ENCODE measurements around the gene TNXB.
"Not testable (repeated sequence)": the region's sequence is repeated elsewhere in the genome, so short reads cannot be mapped to it uniquely, and the experiment has no call there.

The TNXB gene

DNA sequence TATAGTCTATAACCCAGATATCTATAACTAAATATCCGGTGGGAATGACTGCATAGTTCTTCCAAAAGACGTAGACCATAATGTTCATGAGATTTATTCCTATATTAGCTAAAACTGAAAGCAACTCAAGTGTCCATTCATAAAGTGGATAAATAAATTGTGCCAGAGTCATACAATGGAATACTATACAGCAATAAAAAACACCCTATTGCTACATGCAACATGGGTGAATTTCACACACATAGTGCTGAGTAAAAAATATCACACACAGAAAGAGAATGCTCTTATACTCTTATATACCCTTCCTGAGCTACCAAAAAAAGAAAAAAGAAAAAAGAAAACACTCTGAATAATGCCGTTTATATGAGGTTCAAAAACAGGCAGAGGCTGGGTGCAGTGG lies 6.9 kb downstream of the TNXB start:
- Histone ChIP-seq H3K4me2 (ENCODE audit: insufficient read depth, low read length, poor library complexity, severe bottlenecking) (no peak overlapping the region), H3K4ac (ENCODE audit: low read length) (no peak overlapping the region), H3K9ac (ENCODE audit: low read depth, low read length, poor library complexity) (no peak overlapping the region), H3K14ac (ENCODE audit: low read length) (no peak overlapping the region), H3K4me1 (ENCODE audit: control insufficient read depth in 2 of 2, insufficient read depth in 1 of 2, low read depth in 1 of 2, low read length in 2 of 2) (no peaks in the 10 kb centered on the region), H2AK5ac (ENCODE audit: low read depth, low read length) (no peak overlapping the region), H4K8ac (ENCODE audit: low read depth, low read length) (no peak overlapping the region), H3K18ac (ENCODE audit: low read length) (no peak overlapping the region), H2BK15ac (ENCODE audit: low read length) (no peak overlapping the region), H2BK5ac (ENCODE audit: low read length) (no peak overlapping the region), H2BK120ac (ENCODE audit: low read depth, low read length) (no peak overlapping the region), H3K9me3 (replicated peaks in 1 of 2; ENCODE audit: control insufficient read depth in 2 of 2, insufficient read depth in 1 of 2, low read depth in 1 of 2, low read length in 2 of 2) (no peaks in the 10 kb centered on the region), H3K4me3 (ENCODE audit: low read length in 2 of 2) (no peak overlapping the region), H2BK12ac (ENCODE audit: low read length) (no peak overlapping the region), H4K91ac (ENCODE audit: low read depth, low read length, poor library complexity) (no peak overlapping the region), H2AFZ (ENCODE audit: low read length) (no peak overlapping the region), H3K79me1 (ENCODE audit: low read depth, low read length) (peaks cover 2% of the 10 kb centered on the region), H3K23ac (ENCODE audit: low read depth, low read length, poor library complexity) (no peak overlapping the region), H3K36me3 (replicated peaks in 1 of 2; ENCODE audit: control insufficient read depth in 2 of 2, insufficient read depth in 2 of 2, low read length in 2 of 2) (peaks cover 0 to 3% of the 10 kb centered on the region in 2 donors), H3K27ac (replicated peaks; ENCODE audit: low read length) (no peak overlapping the region), H3K27me3 (ENCODE audit: control insufficient read depth in 3 of 3, insufficient read depth in 3 of 3, low read depth in 1 of 3, low read length in 3 of 3) (peaks cover 0 to 24% (median 3%) of the 10 kb centered on the region in 3 experiments)
- WGBS, 2 donors (ENCODE audit: extremely low coverage in 2 of 2, insufficient read length in 2 of 2, insufficient replicate concordance in 1 of 2): no CpG with 5 or more reads among the region's 3 CpGs
- no peak for DNase-seq (ENCODE audit: low spot score)

DNA sequence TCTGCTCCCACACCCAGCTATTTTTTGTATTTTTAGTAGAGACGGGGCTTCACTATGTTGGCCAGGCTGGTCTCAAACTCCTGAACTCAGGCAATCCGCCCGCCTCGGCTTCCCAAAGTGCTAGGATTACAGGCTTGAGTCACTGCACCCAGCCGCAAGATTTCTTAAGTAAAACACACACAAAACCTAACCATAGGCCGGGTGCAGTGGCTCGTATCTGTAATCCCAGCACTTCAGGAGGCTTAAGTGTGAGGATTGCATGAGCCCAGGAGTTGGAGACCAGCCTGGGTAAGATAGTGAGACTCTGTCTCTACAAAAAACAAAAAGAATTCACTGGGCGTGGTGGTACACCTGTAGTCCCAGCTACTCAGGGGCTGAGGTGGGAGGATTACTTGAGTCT lies 8.9 kb downstream of the TNXB start:
- not testable (repeated sequence) for H3K14ac ChIP-seq (ENCODE audit: low read length); H2BK12ac ChIP-seq (ENCODE audit: low read length); H3K4ac ChIP-seq (ENCODE audit: low read length); H4K8ac ChIP-seq (ENCODE audit: low read depth, low read length); H2BK120ac ChIP-seq (ENCODE audit: low read depth, low read length); H2BK15ac ChIP-seq (ENCODE audit: low read length); H3K79me1 ChIP-seq (ENCODE audit: low read depth, low read length); H2BK5ac ChIP-seq (ENCODE audit: low read length); H3K4me3 ChIP-seq (ENCODE audit: low read length in 2 of 2); H3K9me3 ChIP-seq (replicated peaks in 1 of 2; ENCODE audit: control insufficient read depth in 2 of 2, insufficient read depth in 1 of 2, low read depth in 1 of 2, low read length in 2 of 2); H3K36me3 ChIP-seq (replicated peaks in 1 of 2; ENCODE audit: control insufficient read depth in 2 of 2, insufficient read depth in 2 of 2, low read length in 2 of 2); H3K27ac ChIP-seq (replicated peaks; ENCODE audit: low read length); DNase-seq (ENCODE audit: low spot score); H3K9ac ChIP-seq (ENCODE audit: low read depth, low read length, poor library complexity); H4K91ac ChIP-seq (ENCODE audit: low read depth, low read length, poor library complexity); H3K18ac ChIP-seq (ENCODE audit: low read length); H2AK5ac ChIP-seq (ENCODE audit: low read depth, low read length); H3K4me2 ChIP-seq (ENCODE audit: insufficient read depth, low read length, poor library complexity, severe bottlenecking); H3K4me1 ChIP-seq (ENCODE audit: control insufficient read depth in 2 of 2, insufficient read depth in 1 of 2, low read depth in 1 of 2, low read length in 2 of 2); H2AFZ ChIP-seq (ENCODE audit: low read length); H3K23ac ChIP-seq (ENCODE audit: low read depth, low read length, poor library complexity)
- no CpG with 5 or more reads among the region's 8 CpGs for WGBS, 2 donors (ENCODE audit: extremely low coverage in 2 of 2, insufficient read length in 2 of 2, insufficient replicate concordance in 1 of 2)
- H3K27me3 ChIP-seq (ENCODE audit: control insufficient read depth in 3 of 3, insufficient read depth in 3 of 3, low read depth in 1 of 3, low read length in 3 of 3): peaks cover 0 to 21% (median 0%) of the 10 kb centered on the region in 3 experiments

DNA sequence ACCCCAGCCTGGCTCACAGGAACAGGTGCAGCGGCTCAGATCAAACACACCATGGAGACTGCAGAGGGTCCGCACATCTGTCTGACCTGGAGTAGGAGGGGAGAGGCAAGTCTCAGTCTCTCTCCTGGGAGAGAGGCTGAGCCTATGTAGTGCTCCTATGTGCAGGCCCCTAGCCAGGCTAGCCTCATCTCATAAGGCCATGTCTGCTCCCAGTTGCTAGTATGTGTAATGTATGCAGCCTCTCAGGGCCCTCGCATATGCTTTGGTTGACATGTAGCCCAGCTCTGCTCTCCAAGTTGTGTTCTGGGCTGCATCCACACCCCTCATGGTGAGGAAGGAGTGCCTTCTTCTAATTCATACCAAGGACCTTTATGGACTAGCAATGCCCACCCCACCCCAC lies 11.8 kb downstream of the TNXB start:
- no peak overlapping the region for H4K8ac ChIP-seq (ENCODE audit: low read depth, low read length)

DNA sequence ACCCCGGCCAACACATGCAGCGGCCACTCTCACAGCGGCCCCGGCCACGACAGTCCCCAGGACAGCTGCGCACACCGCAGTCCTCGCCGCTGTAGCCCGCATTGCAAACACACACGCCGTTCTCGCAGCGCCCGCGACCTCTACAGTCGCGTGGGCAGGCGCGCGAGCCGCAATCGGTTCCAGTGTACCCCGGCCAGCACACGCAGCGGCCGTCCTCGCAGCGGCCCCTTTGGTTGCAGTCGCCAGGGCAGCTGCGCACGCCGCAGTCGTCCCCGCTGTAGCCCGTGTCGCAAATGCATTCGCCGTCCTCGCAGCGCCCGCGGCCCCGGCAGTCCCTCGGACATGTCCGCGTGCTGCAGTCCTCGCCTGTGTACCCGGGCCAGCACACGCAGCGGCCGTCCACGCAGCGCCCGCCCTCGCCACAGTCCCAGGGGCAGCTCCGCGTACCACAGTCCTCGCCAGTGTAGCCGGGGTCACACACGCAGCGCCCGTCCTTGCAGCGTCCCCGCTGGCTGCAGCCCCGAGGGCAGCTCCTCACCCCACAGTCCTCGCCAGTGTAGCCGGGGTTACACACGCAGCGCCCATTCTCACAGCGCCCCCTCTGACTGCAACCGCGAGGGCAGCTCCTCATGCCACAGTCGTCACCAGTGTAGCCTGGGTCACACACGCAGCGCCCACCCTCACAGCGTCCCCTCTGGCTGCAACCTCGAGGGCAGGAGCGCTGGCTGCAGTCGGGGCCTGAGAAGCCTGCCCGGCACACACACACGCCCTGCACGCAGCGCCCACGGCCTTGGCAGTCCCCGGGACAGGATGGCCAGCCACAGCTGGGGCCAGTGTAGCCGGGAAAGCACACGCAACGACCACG lies 12.5 kb downstream of the TNXB start:
- H2AK5ac ChIP-seq (ENCODE audit: low read depth, low read length): peak overlapping the region; percentile 81
- H3K36me3 ChIP-seq (replicated peaks in 1 of 2; ENCODE audit: control insufficient read depth in 2 of 2, insufficient read depth in 2 of 2, low read length in 2 of 2): no peaks in the 10 kb centered on the region
- peak overlapping the region; percentile 37 for H3K4ac ChIP-seq (ENCODE audit: low read length)
- H3K9ac ChIP-seq (ENCODE audit: low read depth, low read length, poor library complexity): peak overlapping the region; percentile 21
- no peak overlapping the region for H2BK120ac ChIP-seq (ENCODE audit: low read depth, low read length)
- no CpG with 5 or more reads among the region's 90 CpGs for WGBS, 2 donors (ENCODE audit: extremely low coverage in 2 of 2, insufficient read length in 2 of 2, insufficient replicate concordance in 1 of 2)
- no peaks in the 10 kb centered on the region for H3K4me1 ChIP-seq (ENCODE audit: control insufficient read depth in 2 of 2, insufficient read depth in 1 of 2, low read depth in 1 of 2, low read length in 2 of 2)
- H3K4me3 ChIP-seq (ENCODE audit: low read length in 2 of 2): peak overlapping the region in 1 of 2 donors; percentile 31
- peaks cover 0 to 31% (median 0%) of the 10 kb centered on the region in 3 experiments for H3K27me3 ChIP-seq (ENCODE audit: control insufficient read depth in 3 of 3, insufficient read depth in 3 of 3, low read depth in 1 of 3, low read length in 3 of 3)
- H3K4me2 ChIP-seq (ENCODE audit: insufficient read depth, low read length, poor library complexity, severe bottlenecking): peak overlapping the region; percentile 18
- H2BK12ac ChIP-seq (ENCODE audit: low read length): peak overlapping the region; percentile 73
- peak overlapping the region; percentile 84 for H3K14ac ChIP-seq (ENCODE audit: low read length)
- H4K8ac ChIP-seq (ENCODE audit: low read depth, low read length): no peak overlapping the region
- peak overlapping the region; percentile 87 for H3K18ac ChIP-seq (ENCODE audit: low read length)
- H3K23ac ChIP-seq (ENCODE audit: low read depth, low read length, poor library complexity): peak overlapping the region; percentile 68
- H2AFZ ChIP-seq (ENCODE audit: low read length): no peak overlapping the region
- H2BK15ac ChIP-seq (ENCODE audit: low read length): peak overlapping the region; percentile 49
- peak overlapping the region; percentile 5 for H2BK5ac ChIP-seq (ENCODE audit: low read length)
- no peak for DNase-seq (ENCODE audit: low spot score)
- H3K9me3 ChIP-seq (replicated peaks in 1 of 2; ENCODE audit: control insufficient read depth in 2 of 2, insufficient read depth in 1 of 2, low read depth in 1 of 2, low read length in 2 of 2): no peaks in the 10 kb centered on the region
- peak overlapping the region; percentile 72 for H4K91ac ChIP-seq (ENCODE audit: low read depth, low read length, poor library complexity)
- H3K79me1 ChIP-seq (ENCODE audit: low read depth, low read length): peaks cover 2% of the 10 kb centered on the region
- no peak overlapping the region for H3K27ac ChIP-seq (replicated peaks; ENCODE audit: low read length)

More for the DNA sequence above, 11.8 kb downstream of the TNXB start:
- Histone ChIP-seq H2BK5ac (ENCODE audit: low read length) (peak overlapping the region; percentile 5), H3K36me3 (replicated peaks in 1 of 2; ENCODE audit: control insufficient read depth in 2 of 2, insufficient read depth in 2 of 2, low read length in 2 of 2) (no peaks in the 10 kb centered on the region), H2AK5ac (ENCODE audit: low read depth, low read length) (peak overlapping the region; percentile 70), H3K4ac (ENCODE audit: low read length) (no peak overlapping the region), H3K4me2 (ENCODE audit: insufficient read depth, low read length, poor library complexity, severe bottlenecking) (no peak overlapping the region), H2BK120ac (ENCODE audit: low read depth, low read length) (no peak overlapping the region), H3K79me1 (ENCODE audit: low read depth, low read length) (peaks cover 2% of the 10 kb centered on the region), H3K9ac (ENCODE audit: low read depth, low read length, poor library complexity) (no peak overlapping the region), H2BK12ac (ENCODE audit: low read length) (no peak overlapping the region), H3K27me3 (ENCODE audit: control insufficient read depth in 3 of 3, insufficient read depth in 3 of 3, low read depth in 1 of 3, low read length in 3 of 3) (peaks cover 0 to 28% (median 0%) of the 10 kb centered on the region in 3 experiments), H2AFZ (ENCODE audit: low read length) (no peak overlapping the region), H3K27ac (replicated peaks; ENCODE audit: low read length) (no peak overlapping the region), H3K4me3 (ENCODE audit: low read length in 2 of 2) (no peak overlapping the region), H3K14ac (ENCODE audit: low read length) (no peak overlapping the region), H4K91ac (ENCODE audit: low read depth, low read length, poor library complexity) (no peak overlapping the region), H3K4me1 (ENCODE audit: control insufficient read depth in 2 of 2, insufficient read depth in 1 of 2, low read depth in 1 of 2, low read length in 2 of 2) (no peaks in the 10 kb centered on the region), H3K23ac (ENCODE audit: low read depth, low read length, poor library complexity) (peak overlapping the region; percentile 68), H3K9me3 (replicated peaks in 1 of 2; ENCODE audit: control insufficient read depth in 2 of 2, insufficient read depth in 1 of 2, low read depth in 1 of 2, low read length in 2 of 2) (no peaks in the 10 kb centered on the region), H3K18ac (ENCODE audit: low read length) (no peak overlapping the region), H2BK15ac (ENCODE audit: low read length) (peak overlapping the region; percentile 26)
- no peak for DNase-seq (ENCODE audit: low spot score)
- no CpG with 5 or more reads among the region's 3 CpGs for WGBS, 2 donors (ENCODE audit: extremely low coverage in 2 of 2, insufficient read length in 2 of 2, insufficient replicate concordance in 1 of 2)

All from neuronal stem cell (in vitro differentiated cells).